GM21526 (cell line): ENCODE measurements around the gene KRTAP9-1.
"Not testable (repeated sequence)": the region's sequence is repeated elsewhere in the genome, so short reads cannot be mapped to it uniquely, and the experiment has no call there.

Experiments used
- ATAC-seq: cut with Tn5 transposase; IDR thresholded peaks from one replicate; pipeline ENCODE4 v1.9.1; 2021; ENCODE audit warnings: moderate library complexity; ENCODE audit not compliant: unreplicated experiment, low FRiP score

KRTAP9-1 gene

GRCh38 chr17:41189837-41190318, at the start of gene KRTAP9-1:
KRTAP9-1 (plus strand) TSS chr17:41189887; CDS start chr17:41189887, 0 bp downstream.
- not testable (repeated sequence) for ATAC-seq

- no peak for ATAC-seq
Measured at GRCh38 chr17:41140360-41141131, 49.1 kb upstream of the KRTAP9-1 start, which contains the start of gene KRTAP4-6. KRTAP4-6 (minus strand) TSS chr17:41140544; CDS start chr17:41140487, 57 bp downstream.

GRCh38 chr17:41141361-41141760, 48.3 kb upstream of the KRTAP9-1 start:
- ATAC-seq: no peak

- no peak for ATAC-seq
Measured at GRCh38 chr17:41144846-41145245, 44.8 kb upstream of the KRTAP9-1 start.

GRCh38 chr17:41145261-41145660, 44.4 kb upstream of the KRTAP9-1 start:
- ATAC-seq: no peak

GRCh38 chr17:41147531-41148204, 42.0 kb upstream of the KRTAP9-1 start:
- ATAC-seq: no peak

GRCh38 chr17:41148971-41149651, 40.6 kb upstream of the KRTAP9-1 start:
- ATAC-seq: not testable (repeated sequence)

GRCh38 chr17:41149652-41149985, 40.1 kb upstream of the KRTAP9-1 start, which contains the start of gene KRTAP4-5:
KRTAP4-5 (minus strand) TSS chr17:41149825; CDS start chr17:41149767, 58 bp downstream.
- ATAC-seq: no peak

- no peak for ATAC-seq
Measured at GRCh38 chr17:41150026-41150425, 39.7 kb upstream of the KRTAP9-1 start.

- no peak for ATAC-seq
Measured at GRCh38 chr17:41151525-41151924, 38.2 kb upstream of the KRTAP9-1 start.

GRCh38 chr17:41153856-41154255, 35.8 kb upstream of the KRTAP9-1 start:
- no peak for ATAC-seq

- not testable (repeated sequence) for ATAC-seq
Measured at GRCh38 chr17:41160190-41160589, 29.5 kb upstream of the KRTAP9-1 start.

- no peak for ATAC-seq
Measured at GRCh38 chr17:41160648-41161047, 29.0 kb upstream of the KRTAP9-1 start, which contains the start of gene KRTAP4-4. KRTAP4-4 (minus strand) TSS chr17:41160748; CDS start chr17:41160691, 57 bp downstream.

GRCh38 chr17:41163828-41164227, 25.9 kb upstream of the KRTAP9-1 start:
- ATAC-seq: no peak

- no peak for ATAC-seq
Measured at GRCh38 chr17:41167561-41167960, 22.1 kb upstream of the KRTAP9-1 start.

GRCh38 chr17:41168121-41168520, 21.6 kb upstream of the KRTAP9-1 start, which contains the start of gene KRTAP4-3:
KRTAP4-3 (minus strand) TSS chr17:41168221; CDS start chr17:41168172, 49 bp downstream.
- ATAC-seq: no peak

GRCh38 chr17:41171886-41172285, 17.8 kb upstream of the KRTAP9-1 start:
- no peak for ATAC-seq

GRCh38 chr17:41176744-41177387, 12.8 kb upstream of the KRTAP9-1 start:
- ATAC-seq: no peak

GRCh38 chr17:41177727-41178271, 11.9 kb upstream of the KRTAP9-1 start, which contains the start of gene KRTAP4-2:
KRTAP4-2 (minus strand) TSS chr17:41178221; CDS start chr17:41178164, 57 bp downstream.
- no peak for ATAC-seq

GRCh38 chr17:41178341-41178740, 11.3 kb upstream of the KRTAP9-1 start:
- ATAC-seq: no peak
